OCI-LY1 (cell line): Measurements from ENCODE around the gene MAP2K6.

Source experiments
- H2AFZ ChIP-seq: fragments of 200-600 bp; sonication (generic), shearing (Covaris generic); 2 replicates; pipeline ENCODE4 v1.6.0; 2014; ENCODE audit warnings: antibody characterized with exemption, mild to moderate bottlenecking, low read length
- H3F3A ChIP-seq: fragments of 200-600 bp; sonication (generic), shearing (Covaris generic); 2 replicates; pipeline ENCODE4 v1.6.0; 2014; ENCODE audit warnings: mild to moderate bottlenecking, antibody characterized with exemption, low read length, moderate library complexity; ENCODE audit not compliant: insufficient read depth
- H3K27ac ChIP-seq: fragments of 200-600 bp; sonication (generic); 2 replicates; pipeline ENCODE4 v1.5.1; 2014; ENCODE audit warnings: low read length, mixed run types, mild to moderate bottlenecking, low read depth; ENCODE audit not compliant: poor library complexity, severe bottlenecking
- H3K27me3 ChIP-seq: fragments of 200-600 bp; sonication (generic); 2 replicates; pipeline ENCODE4 v1.6.0; 2014; ENCODE audit warnings: antibody characterized with exemption, mild to moderate bottlenecking, low read length, moderate library complexity; ENCODE audit not compliant: insufficient read depth
- H3K36me3 ChIP-seq: fragments of 200-600 bp; sonication (generic); 2 replicates; pipeline ENCODE4 v1.6.1; 2014; ENCODE audit warnings: mild to moderate bottlenecking, antibody characterized with exemption, low read length, moderate library complexity, mixed read lengths; ENCODE audit not compliant: insufficient read depth
- H3K4me1 ChIP-seq: fragments of 200-600 bp; sonication (generic); 2 replicates; pipeline ENCODE4 v1.5.1; 2014; ENCODE audit warnings: mild to moderate bottlenecking, low read length, moderate library complexity; ENCODE audit not compliant: insufficient read depth, severe bottlenecking
- H3K4me2 ChIP-seq: fragments of 200-600 bp; sonication (generic), shearing (Covaris generic); 2 replicates; pipeline ENCODE4 v1.6.1; 2014; ENCODE audit warnings: low read length
- H3K4me3 ChIP-seq: fragments of 200-600 bp; sonication (generic); 2 replicates; pipeline ENCODE4 v1.5.1; 2014; ENCODE audit warnings: low read length, low read depth, mild to moderate bottlenecking, mixed read lengths; ENCODE audit not compliant: poor library complexity, severe bottlenecking
- H3K79me2 ChIP-seq: fragments of 200-600 bp; shearing (Covaris generic); 2 replicates; pipeline ENCODE4 v1.6.1; 2016; ENCODE audit warnings: mixed run types, low read length, mixed read lengths; ENCODE audit not compliant: insufficient read depth
- H3K9ac ChIP-seq: fragments of 200-600 bp; sonication (generic), shearing (Covaris generic); 2 replicates; pipeline ENCODE4 v1.6.1; 2014; ENCODE audit warnings: mild to moderate bottlenecking, low read length, mixed read lengths
- H3K9me2 ChIP-seq: fragments of 200-600 bp; sonication (generic), shearing (Covaris generic); 2 replicates; pipeline ENCODE4 v1.6.1; 2014; ENCODE audit warnings: low read depth, mild to moderate bottlenecking, low read length, mixed read lengths
- H3K9me3 ChIP-seq: fragments of 200-600 bp; shearing (Covaris generic); 2 replicates; pipeline ENCODE4 v1.6.1; 2014; ENCODE audit warnings: low read length, mixed read lengths
- H4K20me1 ChIP-seq: fragments of 200-600 bp; sonication (generic), shearing (Covaris generic); 2 replicates; pipeline ENCODE4 v1.6.0; 2016; ENCODE audit warnings: mild to moderate bottlenecking, low read length; ENCODE audit not compliant: insufficient read depth
- EZH2 ChIP-seq: fragments of 200-600 bp; sonication (generic), shearing (Covaris generic); IDR thresholded peaks from 2 replicates; pipeline ENCODE4 v1.8.0; 2017; ENCODE audit warnings: borderline replicate concordance, mixed run types, mild to moderate bottlenecking, antibody characterized with exemption, low read length, moderate library complexity, mixed read lengths
- TF ChIP-seq, protein P1 (sequence below): fragments of 200-600 bp; sonication (generic), shearing (Covaris generic); IDR thresholded peaks from 2 replicates; pipeline ENCODE4 v1.5.1; 2017; ENCODE audit warnings: mild to moderate bottlenecking, antibody characterized with exemption, low read length, moderate library complexity, mixed read lengths

MAP2K6 gene

DNA sequence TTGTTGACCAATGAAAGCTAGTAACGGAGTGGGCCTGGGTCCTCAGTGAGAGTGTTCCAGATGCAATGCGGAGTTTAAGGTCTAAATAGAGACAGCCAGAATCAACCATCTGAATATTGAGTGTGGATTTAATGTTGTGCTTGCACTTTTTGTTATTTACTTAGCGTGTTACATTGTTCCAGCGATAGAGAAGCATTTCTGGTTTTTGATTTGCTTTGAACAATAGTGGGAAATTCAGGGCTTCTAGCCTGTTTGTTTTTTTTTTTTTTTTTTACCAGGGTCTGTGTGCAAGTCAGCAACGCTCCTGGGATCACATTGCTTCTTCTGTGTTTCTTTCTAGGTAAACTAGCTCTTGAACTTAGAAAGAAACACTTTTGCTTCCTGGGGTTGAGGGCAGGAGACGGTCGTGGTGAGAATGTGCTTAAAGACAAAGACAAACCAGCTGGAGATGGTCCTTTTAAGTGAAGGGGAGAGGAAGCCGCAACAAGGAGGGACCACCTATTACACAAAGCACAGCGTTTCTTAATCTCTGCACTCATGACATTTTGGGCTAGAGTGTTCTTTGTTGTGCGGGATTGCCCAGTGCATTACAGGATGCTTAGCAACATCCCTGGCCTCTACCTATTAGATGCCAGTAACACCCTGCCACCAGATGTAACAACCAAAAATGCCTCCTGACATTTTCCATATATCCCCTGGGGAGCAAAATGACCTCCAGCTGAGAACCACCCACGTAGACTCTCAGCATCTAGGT is 119.2 kb downstream of the MAP2K6 start:
- H3K36me3 ChIP-seq, result no peaks in the 10 kb centered on the region

DNA sequence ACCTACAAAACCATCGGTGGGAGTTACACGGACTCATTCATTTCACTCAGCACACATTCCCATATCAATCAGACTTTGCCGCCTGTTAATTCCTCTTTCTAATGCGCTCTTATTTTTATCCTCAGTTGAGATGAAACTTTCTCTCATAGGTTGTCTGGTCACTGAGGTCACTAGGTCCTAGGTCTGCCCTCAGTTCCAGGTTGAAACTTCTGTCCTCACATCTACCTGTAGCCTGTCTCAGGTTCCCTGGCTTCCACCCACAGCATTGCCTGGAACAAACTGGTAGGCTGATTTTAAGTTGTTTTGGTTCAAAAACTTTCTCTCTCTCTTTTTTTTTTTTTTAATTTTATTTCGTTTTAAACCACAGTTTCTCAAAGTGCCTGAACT is 119.7 kb downstream of the MAP2K6 start:
- Histone ChIP-seq H3K9ac (no peak overlapping the region), H3K9me3 (no peaks in the 10 kb centered on the region), H3K79me2 (no peaks in the 10 kb centered on the region), H3K27me3 (no peaks in the 10 kb centered on the region), H4K20me1 (no peaks in the 10 kb centered on the region), H3F3A (no peaks in the 10 kb centered on the region), H2AFZ (no peak overlapping the region), H3K36me3 (no peaks in the 10 kb centered on the region), H3K4me1 (no peaks in the 10 kb centered on the region), H3K4me3 (no peak overlapping the region), H3K27ac (no peak overlapping the region), H3K9me2 (no peaks in the 10 kb centered on the region), H3K4me2 (no peak overlapping the region)
- TF ChIP-seq, protein P1, sequence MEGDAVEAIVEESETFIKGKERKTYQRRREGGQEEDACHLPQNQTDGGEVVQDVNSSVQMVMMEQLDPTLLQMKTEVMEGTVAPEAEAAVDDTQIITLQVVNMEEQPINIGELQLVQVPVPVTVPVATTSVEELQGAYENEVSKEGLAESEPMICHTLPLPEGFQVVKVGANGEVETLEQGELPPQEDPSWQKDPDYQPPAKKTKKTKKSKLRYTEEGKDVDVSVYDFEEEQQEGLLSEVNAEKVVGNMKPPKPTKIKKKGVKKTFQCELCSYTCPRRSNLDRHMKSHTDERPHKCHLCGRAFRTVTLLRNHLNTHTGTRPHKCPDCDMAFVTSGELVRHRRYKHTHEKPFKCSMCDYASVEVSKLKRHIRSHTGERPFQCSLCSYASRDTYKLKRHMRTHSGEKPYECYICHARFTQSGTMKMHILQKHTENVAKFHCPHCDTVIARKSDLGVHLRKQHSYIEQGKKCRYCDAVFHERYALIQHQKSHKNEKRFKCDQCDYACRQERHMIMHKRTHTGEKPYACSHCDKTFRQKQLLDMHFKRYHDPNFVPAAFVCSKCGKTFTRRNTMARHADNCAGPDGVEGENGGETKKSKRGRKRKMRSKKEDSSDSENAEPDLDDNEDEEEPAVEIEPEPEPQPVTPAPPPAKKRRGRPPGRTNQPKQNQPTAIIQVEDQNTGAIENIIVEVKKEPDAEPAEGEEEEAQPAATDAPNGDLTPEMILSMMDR, result no peak
- no peak for TF ChIP-seq EZH2

More for the DNA sequence above, 119.2 kb downstream of the MAP2K6 start:
- no peaks in the 10 kb centered on the region for H3K9me3 ChIP-seq
- H2AFZ ChIP-seq, result no peak overlapping the region
- no peak overlapping the region for H3K4me2 ChIP-seq
- no peaks in the 10 kb centered on the region for H3F3A ChIP-seq
- no peak overlapping the region for H3K9ac ChIP-seq
- H3K9me2 ChIP-seq, result no peaks in the 10 kb centered on the region
- no peaks in the 10 kb centered on the region for H3K4me1 ChIP-seq
- no peak overlapping the region for H3K27ac ChIP-seq
- no peak overlapping the region for H3K4me3 ChIP-seq
- H3K79me2 ChIP-seq, result no peaks in the 10 kb centered on the region
- no peaks in the 10 kb centered on the region for H3K27me3 ChIP-seq
- TF ChIP-seq, protein P1, result no peak
- H4K20me1 ChIP-seq, result no peaks in the 10 kb centered on the region

DNA sequence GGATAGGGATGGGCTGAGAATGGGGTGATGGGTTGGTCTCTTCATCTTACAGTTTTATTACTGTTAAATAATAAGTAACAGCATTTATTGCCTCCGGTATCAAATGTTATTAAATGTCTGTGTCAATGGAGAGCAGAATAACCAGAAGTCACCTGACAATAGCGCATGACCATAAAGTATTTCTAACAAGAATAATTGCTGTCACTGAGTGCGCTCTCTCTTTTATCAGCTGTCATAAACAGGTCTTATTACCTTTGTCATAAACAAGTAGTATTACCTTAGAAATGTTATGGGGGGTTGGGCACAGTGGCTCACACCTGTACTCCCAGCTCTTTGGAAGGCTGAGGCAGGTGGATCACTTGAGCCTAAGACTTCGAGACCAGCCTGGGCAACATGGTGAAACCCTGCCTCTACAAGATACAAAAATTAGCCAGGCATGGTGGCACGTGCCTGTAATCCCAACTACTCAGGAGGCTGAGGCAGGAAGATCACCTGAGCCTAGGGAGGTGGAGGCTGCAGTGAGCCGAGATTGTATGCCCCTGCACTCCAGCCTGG is 120.6 kb downstream of the MAP2K6 start:
- no peaks in the 10 kb centered on the region for H4K20me1 ChIP-seq
- H2AFZ ChIP-seq, result no peak overlapping the region
- no peaks in the 10 kb centered on the region for H3K27me3 ChIP-seq
- H3K4me1 ChIP-seq, result no peaks in the 10 kb centered on the region
- H3K9ac ChIP-seq, result no peak overlapping the region
- H3F3A ChIP-seq, result no peaks in the 10 kb centered on the region
- no peaks in the 10 kb centered on the region for H3K9me3 ChIP-seq
- H3K79me2 ChIP-seq, result no peaks in the 10 kb centered on the region
- H3K9me2 ChIP-seq, result no peaks in the 10 kb centered on the region
- H3K27ac ChIP-seq, result no peak overlapping the region
- no peak for TF ChIP-seq EZH2
- TF ChIP-seq, protein P1, result no peak
- H3K4me3 ChIP-seq, result no peak overlapping the region
- no peak overlapping the region for H3K4me2 ChIP-seq
- H3K36me3 ChIP-seq, result no peaks in the 10 kb centered on the region
